ENCODE data around the gene GRIPAP1. TPM values are rescaled to one million over a fixed set of nuclear protein-coding genes. Genes with fewer than 3 reads are reported as not detected.
A peak's percentile ranks its signal among the peaks of the same experiment; 100 is the strongest.

The GRIPAP1 gene
- total RNA-seq, 1 experiment from 2014 or later, result 46.6 TPM

GRCh38 chrX:48961585-48962091 lies 40.4 kb downstream of the GRIPAP1 start:
- no peak for DNase-seq (ENCODE audit: low read depth)

- no peak for DNase-seq (ENCODE audit: low read depth)
These were observed 41.8 kb downstream of the GRIPAP1 start for GRCh38 chrX:48960291-48960690.

- DNase-seq (ENCODE audit: low read depth), result peak; percentile 79
These were observed 43.4 kb downstream of the GRIPAP1 start for GRCh38 chrX:48958635-48959094.

GRCh38 chrX:48957827-48958634 lies 44.0 kb downstream of the GRIPAP1 start:
- DNase-seq (ENCODE audit: low read depth), result peak; percentile 98

GRCh38 chrX:48957477-48957826 lies 44.6 kb downstream of the GRIPAP1 start, which contains the start of gene OTUD5:
TSS of gene OTUD5 (minus strand) at chrX:48957607. CDS start at chrX:48957570, 37 bp downstream.
- no peak for DNase-seq (ENCODE audit: low read depth)

- no peak for DNase-seq (ENCODE audit: low read depth)
These were observed 45.2 kb downstream of the GRIPAP1 start for GRCh38 chrX:48956728-48957414.

- DNase-seq (ENCODE audit: low read depth), result no peak
These were observed 53.5 kb downstream of the GRIPAP1 start for GRCh38 chrX:48948589-48948988.

- peak; percentile 42 for DNase-seq (ENCODE audit: low read depth)
These were observed 56.3 kb downstream of the GRIPAP1 start for GRCh38 chrX:48945517-48946348.

- DNase-seq (ENCODE audit: low read depth), result no peak
These were observed 59.2 kb downstream of the GRIPAP1 start for GRCh38 chrX:48942895-48943294.

- DNase-seq (ENCODE audit: low read depth), result no peak
These were observed 61.6 kb downstream of the GRIPAP1 start for GRCh38 chrX:48940404-48940955.

- DNase-seq (ENCODE audit: low read depth), result no peak
These were observed 62.4 kb downstream of the GRIPAP1 start for GRCh38 chrX:48939524-48940228.

- no peak for DNase-seq (ENCODE audit: low read depth)
These were observed 63.2 kb downstream of the GRIPAP1 start for GRCh38 chrX:48938721-48939425.

GRCh38 chrX:48937054-48937907 lies 64.8 kb downstream of the GRIPAP1 start:
- no peak for DNase-seq (ENCODE audit: low read depth)

GRCh38 chrX:48936429-48937053 lies 65.5 kb downstream of the GRIPAP1 start:
- DNase-seq (ENCODE audit: low read depth), result no peak

- no peak for DNase-seq (ENCODE audit: low read depth)
These were observed 66.8 kb downstream of the GRIPAP1 start for GRCh38 chrX:48935301-48935670.

- no peak for DNase-seq (ENCODE audit: low read depth)
These were observed 67.3 kb downstream of the GRIPAP1 start for GRCh38 chrX:48934581-48935300.

GRCh38 chrX:48933757-48934156 lies 68.3 kb downstream of the GRIPAP1 start:
- DNase-seq (ENCODE audit: low read depth), result no peak

GRCh38 chrX:48927736-48928382 lies 74.2 kb downstream of the GRIPAP1 start:
- no peak for DNase-seq (ENCODE audit: low read depth)
